Neural progenitor cell (in vitro differentiated cells): Measurements from ENCODE around the gene FAM9B.

ENCODE experiments used
- CTCF ChIP-seq: fragments of 200-600 bp; sonication (generic); IDR thresholded peaks from 2 replicates; pipeline ENCODE4 v1.5.1; 2017; ENCODE audit warnings: antibody characterized with exemption, mild to moderate bottlenecking
- EZH2 ChIP-seq: fragments of 200-600 bp; sonication (generic); IDR thresholded peaks from 2 replicates; pipeline ENCODE4 v1.6.1; 2017; ENCODE audit warnings: antibody characterized with exemption, mild to moderate bottlenecking, moderate library complexity
- EZH2phosphoT487 ChIP-seq: fragments of 200-600 bp; sonication (generic); IDR thresholded peaks from 2 replicates; pipeline ENCODE4 v1.6.1; 2017; ENCODE audit warnings: antibody characterized with exemption

DNA sequence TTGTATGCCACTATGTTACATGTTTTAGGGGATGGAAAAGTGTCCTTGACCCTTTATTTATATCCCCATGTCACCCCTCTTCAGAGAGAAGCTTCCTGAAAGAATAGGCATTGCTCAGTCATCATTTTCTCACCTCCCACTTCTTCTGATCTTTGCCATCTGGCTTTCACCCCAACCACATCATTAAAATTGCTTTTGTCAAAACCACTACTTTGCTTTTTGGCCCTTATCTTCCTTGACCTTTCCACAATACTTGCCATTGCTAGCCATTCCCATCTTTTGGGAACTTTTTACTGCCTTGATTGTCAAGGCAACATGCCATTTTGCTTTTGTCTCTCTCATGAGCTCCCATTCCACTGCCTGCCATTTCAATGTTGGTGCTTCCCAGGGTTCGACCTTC lies 14.9 kb upstream of the FAM9B start:
- no peak for TF ChIP-seq CTCF
- TF ChIP-seq EZH2phosphoT487: no peak
- TF ChIP-seq EZH2: no peak
